ENCODE results near the gene OPN1MW.
"Not testable (repeated sequence)": the region's sequence is repeated elsewhere in the genome, so short reads cannot be mapped to it uniquely, and the experiment has no call there.

DNA sequence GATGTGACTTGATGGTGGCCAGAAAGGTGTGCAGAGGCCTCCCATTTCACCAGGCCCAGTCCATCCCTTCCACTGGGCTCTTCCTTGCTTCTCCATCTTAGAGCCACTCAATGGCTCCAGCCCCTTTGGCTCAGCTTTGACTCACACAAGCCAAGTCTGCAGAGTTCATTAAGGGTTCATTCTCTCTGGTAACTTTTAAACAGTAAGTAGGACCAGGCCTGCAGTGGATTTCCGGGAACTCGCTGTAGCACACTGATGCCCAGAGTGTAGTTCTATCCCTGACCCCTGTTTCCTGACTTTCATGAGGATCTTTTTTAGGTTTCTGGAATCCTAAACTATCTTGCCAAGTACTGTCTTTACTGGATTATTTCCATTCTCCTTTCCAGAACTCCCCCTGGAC is 11.9 kb downstream of the OPN1MW start:
- TF ChIP-seq, protein P1, sequence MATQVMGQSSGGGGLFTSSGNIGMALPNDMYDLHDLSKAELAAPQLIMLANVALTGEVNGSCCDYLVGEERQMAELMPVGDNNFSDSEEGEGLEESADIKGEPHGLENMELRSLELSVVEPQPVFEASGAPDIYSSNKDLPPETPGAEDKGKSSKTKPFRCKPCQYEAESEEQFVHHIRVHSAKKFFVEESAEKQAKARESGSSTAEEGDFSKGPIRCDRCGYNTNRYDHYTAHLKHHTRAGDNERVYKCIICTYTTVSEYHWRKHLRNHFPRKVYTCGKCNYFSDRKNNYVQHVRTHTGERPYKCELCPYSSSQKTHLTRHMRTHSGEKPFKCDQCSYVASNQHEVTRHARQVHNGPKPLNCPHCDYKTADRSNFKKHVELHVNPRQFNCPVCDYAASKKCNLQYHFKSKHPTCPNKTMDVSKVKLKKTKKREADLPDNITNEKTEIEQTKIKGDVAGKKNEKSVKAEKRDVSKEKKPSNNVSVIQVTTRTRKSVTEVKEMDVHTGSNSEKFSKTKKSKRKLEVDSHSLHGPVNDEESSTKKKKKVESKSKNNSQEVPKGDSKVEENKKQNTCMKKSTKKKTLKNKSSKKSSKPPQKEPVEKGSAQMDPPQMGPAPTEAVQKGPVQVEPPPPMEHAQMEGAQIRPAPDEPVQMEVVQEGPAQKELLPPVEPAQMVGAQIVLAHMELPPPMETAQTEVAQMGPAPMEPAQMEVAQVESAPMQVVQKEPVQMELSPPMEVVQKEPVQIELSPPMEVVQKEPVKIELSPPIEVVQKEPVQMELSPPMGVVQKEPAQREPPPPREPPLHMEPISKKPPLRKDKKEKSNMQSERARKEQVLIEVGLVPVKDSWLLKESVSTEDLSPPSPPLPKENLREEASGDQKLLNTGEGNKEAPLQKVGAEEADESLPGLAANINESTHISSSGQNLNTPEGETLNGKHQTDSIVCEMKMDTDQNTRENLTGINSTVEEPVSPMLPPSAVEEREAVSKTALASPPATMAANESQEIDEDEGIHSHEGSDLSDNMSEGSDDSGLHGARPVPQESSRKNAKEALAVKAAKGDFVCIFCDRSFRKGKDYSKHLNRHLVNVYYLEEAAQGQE (IDR thresholded peaks at IDR 0.05; ENCODE audit: insufficient read depth in 1 of 2, low read depth in 2 of 2, low read length in 1 of 2), result not testable (repeated sequence)
- TF ChIP-seq, protein P2, sequence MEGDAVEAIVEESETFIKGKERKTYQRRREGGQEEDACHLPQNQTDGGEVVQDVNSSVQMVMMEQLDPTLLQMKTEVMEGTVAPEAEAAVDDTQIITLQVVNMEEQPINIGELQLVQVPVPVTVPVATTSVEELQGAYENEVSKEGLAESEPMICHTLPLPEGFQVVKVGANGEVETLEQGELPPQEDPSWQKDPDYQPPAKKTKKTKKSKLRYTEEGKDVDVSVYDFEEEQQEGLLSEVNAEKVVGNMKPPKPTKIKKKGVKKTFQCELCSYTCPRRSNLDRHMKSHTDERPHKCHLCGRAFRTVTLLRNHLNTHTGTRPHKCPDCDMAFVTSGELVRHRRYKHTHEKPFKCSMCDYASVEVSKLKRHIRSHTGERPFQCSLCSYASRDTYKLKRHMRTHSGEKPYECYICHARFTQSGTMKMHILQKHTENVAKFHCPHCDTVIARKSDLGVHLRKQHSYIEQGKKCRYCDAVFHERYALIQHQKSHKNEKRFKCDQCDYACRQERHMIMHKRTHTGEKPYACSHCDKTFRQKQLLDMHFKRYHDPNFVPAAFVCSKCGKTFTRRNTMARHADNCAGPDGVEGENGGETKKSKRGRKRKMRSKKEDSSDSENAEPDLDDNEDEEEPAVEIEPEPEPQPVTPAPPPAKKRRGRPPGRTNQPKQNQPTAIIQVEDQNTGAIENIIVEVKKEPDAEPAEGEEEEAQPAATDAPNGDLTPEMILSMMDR (IDR thresholded peaks at IDR 0.05), result not testable (repeated sequence)
- TF ChIP-seq TCF7L2 (IDR thresholded peaks at IDR 0.05; ENCODE audit: low read depth, low read length); POLR2AphosphoS5 (IDR thresholded peaks at IDR 0.05; ENCODE audit: low read depth, low read length); SIN3A (IDR thresholded peaks at IDR 0.05; ENCODE audit: borderline replicate concordance, insufficient read depth, low read depth, low read length): not testable (repeated sequence)

Data from Panc1 (cell line).